Measurements from ENCODE around the gene ZNF419. TPM values are rescaled to one million over a fixed set of nuclear protein-coding genes. Genes with fewer than 3 reads are reported as not detected.
"Not testable (repeated sequence)": the region's sequence is repeated elsewhere in the genome, so short reads cannot be mapped to it uniquely, and the experiment has no call there.

Gene ZNF419
- total RNA-seq: 7.7 and 14.9 TPM in 2 replicates

DNA sequence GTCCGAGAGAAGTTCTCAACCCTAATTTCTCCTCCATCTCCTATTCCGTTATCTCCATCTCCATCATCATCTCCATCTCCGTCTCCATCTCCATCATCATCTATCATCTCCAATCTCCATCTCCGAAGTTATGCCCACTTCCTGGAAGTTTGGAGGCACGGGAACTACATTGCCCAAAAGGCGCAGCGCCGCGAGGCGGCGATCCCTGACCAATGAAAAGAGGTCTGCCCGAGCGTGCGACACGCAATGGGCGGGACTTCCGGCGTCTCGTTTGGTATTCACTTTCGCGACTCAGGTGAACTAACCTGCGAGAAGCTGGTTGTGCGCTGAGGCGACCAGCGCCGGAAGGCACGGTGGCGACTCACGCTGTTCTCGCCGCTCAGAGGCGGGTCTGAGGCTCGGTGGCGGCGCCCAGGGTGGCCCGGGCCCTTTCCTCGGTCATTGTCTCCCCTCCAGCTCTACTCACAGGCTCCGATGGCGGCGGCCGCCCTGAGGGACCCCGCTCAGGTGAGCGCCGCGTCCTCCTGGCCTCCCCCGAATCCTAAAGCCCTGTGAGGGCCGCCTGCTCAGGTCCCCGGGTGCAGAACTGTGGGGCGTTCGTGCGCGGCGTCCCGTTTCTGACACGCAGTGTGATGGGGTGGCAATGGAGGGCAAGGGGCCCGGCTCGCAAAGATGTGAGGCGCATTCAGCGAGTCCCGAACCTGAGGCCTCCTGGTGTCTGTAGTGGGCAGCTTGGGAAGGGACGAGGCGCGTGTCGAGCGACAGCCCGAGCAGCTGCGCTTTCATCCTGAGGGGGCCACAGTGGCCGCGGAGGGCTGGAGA is at the start of gene ZNF419:
Gene ZNF419, plus strand, starts transcription at position 274 of the 822 bp plus-strand sequence. Its CDS starts 201 bp downstream, at position 475.
- peak; percentile 73 to 86 for DNase-seq (ENCODE audit: low read depth in 2 of 2)

GRCh38 chr19:57437931-57438330 is 49.6 kb upstream of the ZNF419 start:
- DNase-seq (ENCODE audit: low read depth in 2 of 2): no peak

DNA sequence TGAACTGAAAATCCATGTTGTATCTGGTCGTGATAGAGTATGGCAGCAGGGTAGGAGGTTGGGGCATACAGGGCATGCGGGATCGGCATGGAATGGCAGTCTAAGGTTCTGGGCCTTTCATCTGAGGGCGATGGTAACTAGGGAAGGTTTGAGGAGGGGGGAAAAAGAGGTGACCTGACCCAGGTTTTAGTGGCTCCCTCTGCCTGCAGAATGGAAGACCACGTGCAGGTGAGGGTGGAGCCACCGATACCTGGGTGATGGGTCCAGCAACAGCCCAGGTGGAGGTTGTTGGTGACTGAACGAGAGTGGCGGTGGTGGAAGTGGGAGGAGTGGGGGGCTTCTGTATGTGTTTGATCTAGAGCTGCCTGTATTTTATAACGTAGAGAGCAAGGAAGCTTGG is 48.6 kb upstream of the ZNF419 start:
- no peak for DNase-seq (ENCODE audit: low read depth in 2 of 2)

DNA sequence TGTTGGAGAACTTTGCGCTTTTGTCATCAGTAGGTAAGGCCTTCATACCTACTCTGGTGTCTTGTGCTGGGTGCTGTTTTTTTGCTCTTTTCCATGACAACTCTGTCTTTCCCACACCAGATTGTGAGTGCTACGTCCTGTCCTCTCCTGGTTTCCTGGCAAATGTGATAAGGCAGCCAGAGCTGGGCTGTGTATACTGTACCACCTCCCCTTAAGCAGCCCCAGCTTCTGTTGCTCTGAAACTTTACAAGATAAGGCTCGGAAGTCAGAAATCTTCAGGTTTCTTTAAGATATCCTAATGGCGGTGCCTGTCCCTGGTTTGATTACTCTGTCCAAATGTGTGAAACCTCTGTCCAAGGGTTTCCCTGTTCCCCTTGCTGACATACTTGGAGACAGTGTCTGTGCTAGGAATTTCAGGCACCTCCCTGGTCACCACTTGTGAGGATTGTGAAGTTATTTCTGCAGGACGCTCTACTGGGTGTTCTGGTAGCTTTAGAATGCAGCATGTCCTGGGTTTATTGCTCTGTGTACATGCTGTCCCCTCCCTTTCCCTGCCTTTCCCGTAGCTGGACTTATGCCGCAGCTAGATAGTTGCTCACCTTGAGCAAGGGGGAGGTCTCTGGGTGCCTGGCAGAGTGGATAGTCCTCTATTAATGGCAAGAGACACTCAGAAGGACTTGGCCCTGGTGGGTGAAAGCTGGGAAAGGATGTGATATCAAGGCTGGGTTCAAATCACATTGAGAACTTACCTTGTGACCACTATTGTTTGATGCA is 45.4 kb upstream of the ZNF419 start:
- no peak for DNase-seq (ENCODE audit: low read depth in 2 of 2)

DNA sequence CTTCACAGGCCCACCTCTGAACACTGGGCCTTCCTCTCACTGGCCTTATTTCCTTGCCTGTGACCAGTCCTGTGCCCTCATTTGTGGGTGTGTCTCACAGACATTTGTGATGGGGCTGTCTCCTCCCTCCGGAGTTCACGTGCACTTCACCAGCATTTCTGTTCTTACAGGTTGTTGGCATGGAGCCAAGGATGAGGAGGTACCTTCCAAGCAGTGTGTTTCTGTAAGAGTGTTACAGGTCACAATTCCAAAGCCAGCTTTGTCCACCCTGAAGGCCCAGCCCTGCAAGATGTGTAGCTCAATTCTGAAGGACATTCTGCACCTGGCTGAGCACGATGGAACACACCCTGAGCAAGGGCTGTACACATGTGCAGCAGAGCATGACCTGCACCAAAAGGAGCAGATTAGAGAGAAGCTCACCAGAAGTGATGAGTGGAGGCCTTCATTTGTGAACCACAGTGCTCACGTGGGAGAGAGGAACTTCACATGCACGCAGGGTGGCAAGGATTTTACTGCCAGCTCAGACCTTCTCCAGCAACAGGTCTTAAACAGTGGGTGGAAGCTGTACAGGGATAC is 44.3 kb upstream of the ZNF419 start:
- no peak for DNase-seq (ENCODE audit: low read depth in 2 of 2)

DNA sequence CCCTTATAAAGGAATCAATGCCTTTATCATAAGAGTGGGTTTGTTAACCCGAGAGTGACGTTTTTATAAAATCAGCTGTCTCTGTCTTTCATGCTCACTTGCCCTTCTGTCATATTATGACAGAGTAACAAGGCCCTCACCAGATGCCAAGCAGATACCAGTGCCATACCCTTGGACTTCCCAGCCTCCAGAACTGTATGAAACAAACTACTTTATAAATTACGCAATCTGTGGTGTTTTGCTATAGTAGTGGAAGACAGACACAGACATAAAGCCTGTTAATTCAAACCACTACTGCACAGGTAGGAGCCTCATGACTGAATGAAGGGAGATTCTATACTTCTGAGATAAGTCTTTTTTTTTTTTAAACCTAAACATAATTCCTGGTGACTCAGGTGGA is 35.2 kb upstream of the ZNF419 start:
- no peak for DNase-seq (ENCODE audit: low read depth in 2 of 2)

DNA sequence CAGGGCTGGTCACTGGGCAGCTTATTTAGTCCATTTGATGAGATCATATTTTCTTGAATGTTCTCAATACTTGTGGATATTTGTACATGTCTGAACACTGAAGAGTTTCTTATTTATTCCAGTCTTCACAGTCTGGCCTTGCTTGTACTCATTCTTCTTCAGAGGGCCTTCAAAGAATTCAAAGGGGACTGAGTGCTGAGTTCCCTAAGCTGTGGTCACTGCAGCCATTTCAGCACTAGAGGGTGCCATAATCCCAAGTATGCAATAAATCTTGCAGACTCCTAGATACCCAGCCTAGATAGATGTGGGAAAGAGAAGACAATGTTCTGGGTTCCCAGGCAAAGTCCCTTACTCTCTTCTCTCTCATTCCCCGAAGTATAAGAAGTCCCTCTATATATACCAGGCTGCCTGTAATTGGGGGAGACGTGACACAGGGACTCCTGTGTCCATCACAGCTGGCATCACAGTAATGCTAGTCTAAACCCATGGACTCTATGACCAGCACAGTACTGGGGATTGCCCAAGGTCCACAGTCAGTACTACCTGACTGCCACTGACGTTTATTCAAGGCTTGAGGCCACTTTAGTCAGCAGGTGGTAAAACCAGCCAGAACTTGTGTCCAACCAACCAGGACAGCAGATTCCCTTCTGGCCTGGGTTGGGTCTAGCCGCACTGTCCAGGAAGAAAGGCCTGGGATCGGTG is 21.7 kb upstream of the ZNF419 start:
- DNase-seq (ENCODE audit: low read depth in 2 of 2): peak in 1 of 2 donors; percentile 33

DNA sequence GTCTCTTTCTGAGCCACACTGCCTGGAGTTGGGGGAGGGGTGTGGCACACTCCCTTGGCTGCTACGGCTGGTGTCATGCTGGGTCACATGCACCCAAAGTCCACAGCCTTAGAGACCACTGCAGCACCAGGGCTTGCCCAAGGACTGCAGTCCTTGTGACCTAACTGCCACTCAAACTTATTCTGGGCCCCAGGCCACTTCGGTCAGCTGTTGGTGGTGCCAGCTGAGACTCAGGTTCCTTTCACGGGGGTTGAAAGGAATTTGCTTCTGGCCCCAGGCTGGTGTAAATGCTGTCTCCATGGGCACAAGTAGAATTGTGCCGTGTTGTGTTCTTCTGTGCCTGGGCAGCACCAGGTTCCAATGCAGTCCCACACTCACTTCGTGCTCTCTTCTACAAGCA is 21.1 kb upstream of the ZNF419 start:
- no peak for DNase-seq (ENCODE audit: low read depth in 2 of 2)

- no peak for DNase-seq (ENCODE audit: low read depth in 2 of 2)
Observed at GRCh38 chr19:57473646-57474045, 13.9 kb upstream of the ZNF419 start.

DNA sequence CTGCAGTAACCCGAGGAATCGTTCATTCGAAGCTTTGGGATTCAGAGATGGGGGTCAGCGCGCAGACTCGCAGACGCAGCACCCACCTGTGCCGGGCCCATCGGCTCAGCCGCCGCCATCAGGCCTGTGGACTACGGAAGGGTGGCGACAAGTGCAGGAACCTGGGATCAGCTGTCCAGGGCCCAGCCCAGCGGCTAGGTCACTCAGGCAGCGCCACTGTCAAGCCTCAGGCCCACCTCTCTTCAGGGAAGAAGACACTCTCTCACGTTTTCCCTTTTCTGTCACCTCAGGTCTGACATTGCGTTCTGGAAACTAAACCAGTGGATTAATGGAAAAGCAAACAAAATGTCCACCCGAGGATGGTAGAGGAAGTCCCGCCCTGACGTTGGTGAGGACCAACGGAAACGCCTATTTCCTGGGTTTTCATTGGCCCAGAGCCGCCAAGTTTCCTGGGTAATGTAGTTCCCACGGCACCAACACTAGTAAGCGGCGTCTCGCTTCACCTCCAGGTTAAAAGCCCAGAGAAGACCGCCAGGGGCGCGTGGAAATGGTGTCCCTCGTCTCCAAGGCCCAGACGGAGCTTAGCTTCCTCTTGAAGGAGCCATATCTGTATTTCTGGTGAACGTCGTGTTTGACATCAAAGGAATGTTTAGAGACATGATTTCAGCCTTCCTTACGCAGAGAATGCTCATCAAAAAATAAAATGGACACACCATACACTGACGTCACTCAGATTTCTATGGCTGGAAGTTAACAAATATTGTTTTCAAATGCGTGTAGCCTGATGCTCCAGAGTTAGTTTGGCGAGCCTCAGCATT is 10.2 kb upstream of the ZNF419 start, which contains the start of gene ZNF772:
Gene ZNF772, minus strand, starts transcription at position 376 of the 818 bp plus-strand sequence. Its CDS starts 257 bp downstream, at position 119.
- DNase-seq (ENCODE audit: low read depth in 2 of 2): peak; percentile 89 to 94

DNA sequence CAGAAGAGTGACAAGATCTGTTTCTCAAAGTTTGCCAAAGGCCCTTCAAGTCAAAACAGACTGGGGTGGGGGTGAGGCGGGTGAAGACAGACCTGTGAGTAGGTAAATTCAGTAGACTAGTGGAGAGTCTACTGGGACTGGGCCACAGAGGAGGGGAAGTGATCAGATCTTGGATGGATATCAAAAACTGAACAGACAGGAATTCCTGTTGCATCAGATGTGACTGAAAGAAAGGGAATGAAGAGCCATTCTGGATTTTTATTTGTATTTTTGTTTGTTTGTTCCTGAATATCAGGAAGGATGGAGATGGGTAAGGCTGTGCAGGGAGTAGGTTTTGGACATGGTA is 722 bp downstream of the ZNF419 start:
- peak; percentile 30 to 42 for DNase-seq (ENCODE audit: low read depth in 2 of 2)

DNA sequence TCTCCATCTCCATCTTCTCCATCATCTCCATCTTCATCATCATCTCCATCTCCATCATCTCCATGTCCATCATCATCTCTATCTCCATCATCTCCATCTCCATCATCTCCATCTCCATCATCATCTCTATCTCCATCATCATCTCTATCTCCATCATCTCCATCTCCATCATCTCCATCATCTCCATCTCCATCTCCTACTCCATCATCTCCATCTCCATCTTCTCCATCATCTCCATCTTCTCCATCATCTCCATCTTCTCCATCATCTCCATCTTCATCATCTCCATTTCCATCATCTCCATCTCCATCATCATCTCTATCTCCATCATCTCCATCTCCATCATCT is 11.8 kb downstream of the ZNF419 start:
- not testable (repeated sequence) for DNase-seq (ENCODE audit: low read depth in 2 of 2)

- peak; percentile 88 to 96 for DNase-seq (ENCODE audit: low read depth in 2 of 2)
Observed at GRCh38 chr19:57499680-57500395, 12.3 kb downstream of the ZNF419 start, which contains the start of gene ZNF773. Gene ZNF773, plus strand, starts transcription at chr19:57499938. Its CDS starts 143 bp downstream, at chr19:57500081.

- peak; percentile 41 to 45 for DNase-seq (ENCODE audit: low read depth in 2 of 2)
Observed at GRCh38 chr19:57500400-57500799, 12.8 kb downstream of the ZNF419 start.

GRCh38 chr19:57506163-57506562 is 18.6 kb downstream of the ZNF419 start:
- DNase-seq (ENCODE audit: low read depth in 2 of 2): no peak

DNA sequence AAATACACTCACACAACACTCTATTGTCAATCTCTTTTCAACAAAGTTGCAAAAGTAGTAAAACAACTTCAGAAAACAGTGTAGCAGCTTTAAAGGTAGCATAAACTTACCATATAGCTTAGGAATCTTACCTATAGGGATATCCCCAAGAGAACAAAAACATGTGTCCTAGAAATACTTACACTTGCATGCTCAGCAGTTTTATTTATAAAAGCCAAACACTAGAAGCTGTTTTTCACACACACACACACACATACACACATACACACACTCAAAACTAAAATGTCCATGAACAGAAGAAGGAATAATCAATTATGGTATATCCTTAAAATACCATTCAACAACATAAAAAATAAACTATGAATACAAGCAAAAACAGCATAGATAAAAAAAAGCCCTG is 23.9 kb downstream of the ZNF419 start:
- no peak for DNase-seq (ENCODE audit: low read depth in 2 of 2)

GRCh38 chr19:57512845-57513244 is 25.3 kb downstream of the ZNF419 start:
- peak in 1 of 2 donors; percentile 31 for DNase-seq (ENCODE audit: low read depth in 2 of 2)

DNA sequence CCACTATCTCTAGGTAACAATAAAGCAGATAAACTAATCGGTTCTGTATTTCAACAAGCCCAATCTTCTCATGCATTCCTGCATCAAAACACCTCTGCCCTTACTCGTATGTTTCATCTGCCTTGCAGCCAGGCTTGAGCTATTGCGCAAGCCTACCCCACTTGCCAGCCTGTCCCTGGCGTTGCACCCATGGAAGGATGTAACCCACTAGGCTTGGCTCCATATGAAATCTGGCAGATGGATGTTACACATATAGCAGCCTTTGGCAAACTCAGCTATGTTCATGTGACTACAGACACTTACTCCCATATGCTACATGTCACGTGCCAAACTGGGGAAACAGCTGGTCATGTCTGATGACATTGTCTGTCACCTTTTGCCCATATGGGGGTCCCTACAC is 27.7 kb downstream of the ZNF419 start:
- DNase-seq (ENCODE audit: low read depth in 2 of 2): no peak

- DNase-seq (ENCODE audit: low read depth in 2 of 2): not testable (repeated sequence)
Observed at GRCh38 chr19:57518021-57518420, 30.5 kb downstream of the ZNF419 start.

All from dermis microvascular lymphatic vessel endothelial cell (primary cell).